Stimulated activated CD8-positive, alpha-beta memory T cell treated with anti-CD3 and anti-CD28 coated beads, Interleukin-7, amount 100 ng/mL, for 24 hours (primary cell): ENCODE results near the gene CACNA1G.

Experiments used
- DNase-seq: peaks from one replicate; pipeline ENCODE4 v3.0.0-alpha.2; 2020; ENCODE audit warnings: low read depth

Gene CACNA1G

DNA sequence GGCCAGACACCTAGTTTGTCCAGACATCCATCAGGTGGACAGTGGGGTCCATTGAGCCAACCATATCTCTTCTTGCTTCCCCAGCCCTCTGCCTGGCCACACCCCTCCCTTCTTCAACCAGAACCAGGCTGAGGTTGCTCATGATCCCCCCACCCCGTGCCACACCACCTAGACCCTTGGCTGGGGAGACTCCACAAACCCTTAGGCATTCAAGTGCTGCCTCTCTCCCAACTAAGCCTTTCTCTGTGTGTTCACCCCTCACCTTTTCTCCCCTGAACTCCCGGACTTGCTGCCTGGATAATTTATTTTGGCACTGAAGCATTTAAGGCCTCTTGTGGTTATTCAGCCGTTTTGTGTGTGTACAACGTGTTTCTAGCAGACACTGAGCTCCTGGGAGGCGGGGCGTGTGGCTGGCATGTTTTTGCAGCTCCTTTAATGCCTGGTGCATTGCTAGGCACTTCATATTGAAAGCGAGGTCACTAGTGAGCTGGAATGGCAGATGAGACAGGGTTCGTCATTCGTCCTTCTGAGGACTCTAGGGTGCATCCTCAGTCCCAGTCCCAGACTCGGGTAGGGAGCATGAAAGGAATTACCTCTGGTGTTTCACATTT is 28.7 kb downstream of the CACNA1G start:
- DNase-seq: no peak

DNA sequence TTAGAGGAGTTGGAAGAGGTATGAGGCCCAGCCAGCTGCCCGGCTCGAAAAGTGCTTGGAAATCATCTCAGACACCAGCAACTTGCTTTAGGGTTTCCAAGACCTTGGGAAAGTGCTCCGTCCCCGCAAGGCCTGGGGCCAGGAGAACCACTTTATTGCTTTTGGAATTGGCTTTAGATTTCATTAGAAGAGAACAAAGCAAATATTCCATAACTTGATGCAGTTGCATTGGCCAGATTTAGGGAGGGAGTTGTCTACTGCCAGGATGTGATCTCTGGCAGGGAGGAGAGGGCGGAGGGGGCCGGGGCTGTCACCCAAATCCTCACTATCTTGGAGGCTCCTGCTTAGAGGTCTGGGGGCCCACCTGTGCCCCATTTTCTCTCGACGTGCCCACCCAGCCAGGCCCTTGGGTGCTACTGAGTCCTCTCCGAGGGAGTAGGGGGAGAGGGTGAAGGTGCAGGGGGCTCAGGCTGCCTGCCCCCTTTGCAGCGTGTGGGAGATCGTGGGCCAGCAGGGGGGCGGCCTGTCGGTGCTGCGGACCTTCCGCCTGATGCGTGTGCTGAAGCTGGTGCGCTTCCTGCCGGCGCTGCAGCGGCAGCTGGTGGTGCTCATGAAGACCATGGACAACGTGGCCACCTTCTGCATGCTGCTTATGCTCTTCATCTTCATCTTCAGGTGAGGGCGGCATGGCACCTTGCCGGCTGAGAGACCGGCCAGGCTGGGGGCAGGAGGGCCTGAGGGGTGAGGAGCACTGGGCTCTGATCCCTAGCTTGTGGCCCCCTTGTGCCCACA is 30.6 kb downstream of the CACNA1G start:
- no peak for DNase-seq

- DNase-seq: no peak
Observed at GRCh38 chr17:50593321-50593720, 32.8 kb downstream of the CACNA1G start.

DNA sequence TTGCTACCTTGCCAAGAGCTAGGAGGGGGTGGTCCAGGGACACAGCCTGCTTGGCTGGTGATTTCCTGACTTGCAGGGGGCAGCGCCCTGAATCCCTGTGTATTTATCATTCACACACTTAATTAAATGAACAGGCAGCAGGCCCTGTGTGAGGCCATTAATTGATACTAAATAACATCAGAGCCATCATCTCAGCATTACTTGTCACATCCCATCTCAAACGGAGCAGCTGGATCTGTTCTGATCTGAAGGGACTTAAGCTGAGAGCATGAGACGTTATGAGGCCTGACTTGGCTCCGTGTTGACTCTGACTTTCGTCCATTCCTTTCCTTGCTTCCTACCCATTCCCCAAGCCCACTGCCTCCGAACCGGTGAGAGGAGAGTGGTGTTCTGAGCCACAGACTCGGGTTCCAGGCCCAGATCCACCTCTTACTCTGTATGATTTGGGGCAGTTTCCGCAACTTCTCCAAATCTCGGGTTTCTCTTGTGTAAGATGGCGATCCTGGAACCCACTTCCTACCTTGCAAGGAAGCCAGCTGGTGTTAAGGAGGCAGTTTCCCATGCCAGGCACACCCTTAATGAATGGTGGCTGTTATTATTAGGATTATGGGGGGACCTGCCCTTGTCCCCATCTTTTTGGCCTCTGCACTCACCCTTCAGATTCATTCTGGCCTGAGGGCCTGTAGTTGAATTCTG is 33.8 kb downstream of the CACNA1G start:
- no peak for DNase-seq

- no peak for DNase-seq
Observed at GRCh38 chr17:50594892-50595291, 34.4 kb downstream of the CACNA1G start.

GRCh38 chr17:50596191-50597037 is 35.9 kb downstream of the CACNA1G start:
- DNase-seq: no peak

GRCh38 chr17:50598487-50598886 is 38.0 kb downstream of the CACNA1G start:
- no peak for DNase-seq

- no peak for DNase-seq
Observed at GRCh38 chr17:50599606-50600005, 39.1 kb downstream of the CACNA1G start.

- DNase-seq: no peak
Observed at GRCh38 chr17:50601823-50602375, 41.4 kb downstream of the CACNA1G start.

GRCh38 chr17:50602836-50603235 is 42.3 kb downstream of the CACNA1G start:
- no peak for DNase-seq

- no peak for DNase-seq
Observed at GRCh38 chr17:50603340-50603739, 42.8 kb downstream of the CACNA1G start.

DNA sequence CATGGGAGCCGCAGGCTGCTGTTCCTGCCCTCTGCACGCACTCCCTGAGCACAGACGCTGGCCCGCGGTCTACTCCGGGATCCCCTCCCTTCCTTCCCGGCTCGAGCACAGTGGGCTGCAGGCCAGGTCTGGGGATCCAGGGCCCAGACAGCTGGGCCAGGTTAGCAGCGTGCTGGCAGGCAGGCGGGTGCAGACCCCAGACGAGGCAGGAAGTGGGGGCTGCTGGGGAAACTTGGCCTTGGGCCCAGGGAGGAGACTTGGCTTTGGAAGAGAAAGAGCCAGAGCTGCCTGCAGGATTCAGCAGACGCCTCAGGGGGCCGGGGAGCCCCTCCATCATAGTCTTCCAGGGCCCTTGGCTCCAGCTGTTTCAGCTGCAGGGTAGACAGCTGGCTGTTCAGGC is 44.0 kb downstream of the CACNA1G start:
- no peak for DNase-seq

GRCh38 chr17:50605429-50605828 is 44.9 kb downstream of the CACNA1G start:
- no peak for DNase-seq

DNA sequence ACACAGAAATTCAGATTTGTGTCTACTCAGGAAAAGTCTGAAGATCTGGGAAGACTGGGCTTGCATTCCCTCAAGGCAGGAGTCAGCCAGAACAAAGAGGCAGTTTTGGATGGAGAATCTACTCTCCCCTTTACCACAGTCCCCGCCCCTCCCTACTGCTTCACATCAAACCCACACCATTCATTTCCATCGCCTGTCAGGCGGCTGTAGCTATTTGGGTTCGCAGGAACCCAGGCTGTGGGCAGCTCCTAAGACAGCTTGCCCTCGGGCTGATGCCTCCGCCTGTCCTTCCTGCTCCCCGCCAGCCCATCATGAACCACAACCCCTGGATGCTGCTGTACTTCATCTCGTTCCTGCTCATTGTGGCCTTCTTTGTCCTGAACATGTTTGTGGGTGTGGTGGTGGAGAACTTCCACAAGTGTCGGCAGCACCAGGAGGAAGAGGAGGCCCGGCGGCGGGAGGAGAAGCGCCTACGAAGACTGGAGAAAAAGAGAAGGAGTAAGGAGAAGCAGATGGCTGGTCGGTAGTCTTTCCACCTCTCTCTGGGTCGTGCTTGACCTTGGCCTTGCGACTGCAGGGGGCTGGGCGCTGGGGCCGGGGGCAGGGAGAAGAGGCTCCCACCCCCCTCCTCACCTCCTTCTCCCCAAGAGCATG is 47.1 kb downstream of the CACNA1G start:
- no peak for DNase-seq

DNA sequence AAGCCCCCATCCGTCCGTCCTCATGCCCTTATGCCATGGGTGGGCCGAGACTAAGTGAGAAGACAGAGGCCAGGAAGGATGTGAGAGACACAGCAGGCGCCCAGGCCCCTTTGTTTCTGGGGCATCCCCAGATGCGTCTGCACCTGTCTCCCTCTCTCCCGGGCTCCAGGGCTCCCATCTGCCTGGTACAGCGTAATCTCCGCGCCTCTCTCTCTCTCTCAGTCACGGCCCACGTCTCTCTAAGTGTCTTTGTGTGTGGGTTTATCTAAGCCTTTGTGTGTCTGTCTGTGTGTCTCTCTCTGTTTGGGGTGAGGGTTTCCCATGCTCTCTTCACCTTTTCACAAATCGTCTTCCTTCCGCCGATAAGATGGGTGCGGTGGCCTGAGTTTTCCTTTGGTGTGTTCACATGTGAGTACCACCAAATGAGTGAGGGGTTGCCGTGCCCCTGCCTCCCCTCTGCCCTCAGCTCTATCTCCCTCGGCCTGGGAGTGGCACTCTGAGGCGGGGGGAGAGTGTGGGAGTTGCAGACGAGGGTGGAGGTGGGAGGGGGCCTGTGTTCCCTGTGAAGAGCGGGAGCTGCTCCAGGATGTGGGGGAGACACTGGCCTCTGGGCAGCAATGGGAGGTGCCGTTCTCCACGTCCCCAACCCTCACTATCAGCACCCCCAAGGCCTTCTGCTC is 48.3 kb downstream of the CACNA1G start:
- no peak for DNase-seq

GRCh38 chr17:50609380-50610074 is 49.0 kb downstream of the CACNA1G start:
- no peak for DNase-seq

- DNase-seq: no peak
Observed at GRCh38 chr17:50611634-50612033, 51.1 kb downstream of the CACNA1G start.

GRCh38 chr17:50612281-50612680 is 51.8 kb downstream of the CACNA1G start:
- no peak for DNase-seq

DNA sequence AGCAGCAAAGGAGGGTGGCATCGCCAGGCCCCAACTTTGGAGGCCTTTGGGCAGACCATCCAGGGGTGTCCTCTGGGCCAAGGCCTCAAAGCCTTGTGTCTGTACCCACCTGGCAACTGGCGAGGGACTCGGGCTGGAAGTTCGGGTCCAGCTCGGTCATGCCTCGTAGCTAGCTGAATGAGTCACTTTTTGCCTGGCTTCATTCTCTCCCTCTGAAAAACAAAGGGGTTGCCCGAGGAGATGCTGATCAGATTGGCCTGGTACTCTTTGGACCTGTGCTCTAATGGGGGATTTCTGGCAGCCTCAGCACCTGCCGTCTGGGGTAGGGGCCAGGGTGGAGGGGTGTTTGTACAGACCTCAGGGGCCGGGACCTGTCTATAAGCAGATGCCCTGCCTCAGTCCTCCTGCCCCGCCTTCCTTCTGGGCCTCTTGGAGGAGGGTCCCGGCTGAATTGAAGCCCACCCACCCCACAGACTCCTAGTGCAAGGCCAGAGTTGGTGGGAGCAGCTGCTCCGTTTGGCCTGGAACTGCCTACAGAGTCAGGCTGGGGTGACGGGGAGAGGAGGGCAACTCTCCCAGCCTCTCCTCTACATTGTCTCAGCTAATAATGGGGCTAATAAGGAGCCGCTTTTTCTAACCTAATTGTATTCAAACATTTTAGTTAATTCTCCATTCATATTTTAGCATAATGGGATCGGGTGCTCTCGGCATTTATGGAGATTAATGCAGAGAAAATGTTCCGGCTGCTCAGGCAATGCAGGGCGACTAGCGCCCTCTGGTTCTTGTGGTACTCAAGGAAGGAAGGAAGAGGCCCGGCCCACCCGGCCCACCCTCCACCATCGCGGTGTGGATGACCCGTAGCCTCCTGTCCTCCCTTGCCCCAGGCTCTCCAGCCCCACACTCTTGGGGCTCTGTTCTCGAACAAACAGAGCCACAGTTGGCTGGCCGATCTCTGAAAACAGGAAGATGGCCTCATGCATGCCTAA is 52.8 kb downstream of the CACNA1G start:
- no peak for DNase-seq
